Activated CD4-positive, alpha-beta memory T cell treated with anti-CD3 and anti-CD28 coated beads, Interleukin-2, amount 10 ng/mL, durations not matched to agents 7 days and 5 days (primary cell): ENCODE measurements around the gene PPARA. TPM values are rescaled to one million over a fixed set of nuclear protein-coding genes. Genes with fewer than 3 reads are reported as not detected.

ENCODE experiments used
- CTCF ChIA-PET: fragments of 350-600 bp; sonication (Branson Sonifier 250); formaldehyde crosslinking; loops from one replicate; lab custom pipeline; 2021; ENCODE audit warnings: antibody characterized with exemption, inconsistent platforms; lab: Charles Lee
- POLR2A ChIA-PET: fragments of 350-600 bp; sonication (Branson Sonifier 250); formaldehyde crosslinking; loops from one replicate; lab custom pipeline; 2021; ENCODE audit warnings: antibody characterized with exemption; lab: Charles Lee
- DNase-seq: peaks from one replicate; pipeline ENCODE4 v3.0.0-alpha.2; 2020
- H3K27ac Mint-ChIP-seq: one replicate; pipeline ENCODE4 v1.8.0; 2021; ENCODE audit warnings: mild to moderate bottlenecking, mixed read lengths
- H3K27me3 Mint-ChIP-seq: one replicate; pipeline ENCODE4 v1.8.0; 2021; ENCODE audit warnings: mixed read lengths
- H3K36me3 Mint-ChIP-seq: one replicate; pipeline ENCODE4 v1.8.0; 2021; ENCODE audit warnings: low read depth, mixed read lengths
- H3K4me1 Mint-ChIP-seq: one replicate; pipeline ENCODE4 v1.8.0; 2021; ENCODE audit warnings: mixed read lengths
- H3K4me3 Mint-ChIP-seq: one replicate; pipeline ENCODE4 v1.8.0; 2021; ENCODE audit warnings: mild to moderate bottlenecking, mixed read lengths
- H3K9me3 Mint-ChIP-seq: one replicate; pipeline ENCODE4 v1.8.0; 2021; ENCODE audit warnings: mixed read lengths
- total RNA-seq, 2 experiments: library from RNA; stranded (reverse); gene quantifications; one replicate each; pipeline ENCODE4 v1.2.3, GENCODE V29; 2021

Gene PPARA
- total RNA-seq, 2 experiments from 2014 or later: 12.9 to 13.4 TPM

- Mint-ChIP-seq H3K36me3 (peaks cover 5% of the 10 kb centered on the region), H3K4me1 (no peaks in the 10 kb centered on the region), H3K4me3 (no peak overlapping the region), H3K27ac (no peak overlapping the region), H3K27me3 (no peaks in the 10 kb centered on the region), H3K9me3 (peaks cover 1% of the 10 kb centered on the region)
- CTCF ChIA-PET: no interaction called here
- POLR2A ChIA-PET: no interaction called here
- DNase-seq: no peak
Measured at GRCh38 chr22:46203601-46203980, 53.3 kb downstream of the PPARA start.

GRCh38 chr22:46209262-46209661, 58.9 kb downstream of the PPARA start:
- H3K36me3 Mint-ChIP-seq: peaks cover 53% of the 10 kb centered on the region
- peaks cover 7% of the 10 kb centered on the region for H3K4me1 Mint-ChIP-seq
- CTCF ChIA-PET: no interaction called here
- POLR2A ChIA-PET: no interaction called here
- no peaks in the 10 kb centered on the region for H3K27me3 Mint-ChIP-seq
- peaks cover 30% of the 10 kb centered on the region for H3K9me3 Mint-ChIP-seq
- H3K27ac Mint-ChIP-seq: no peak overlapping the region
- no peak for DNase-seq
- no peak overlapping the region for H3K4me3 Mint-ChIP-seq

DNA sequence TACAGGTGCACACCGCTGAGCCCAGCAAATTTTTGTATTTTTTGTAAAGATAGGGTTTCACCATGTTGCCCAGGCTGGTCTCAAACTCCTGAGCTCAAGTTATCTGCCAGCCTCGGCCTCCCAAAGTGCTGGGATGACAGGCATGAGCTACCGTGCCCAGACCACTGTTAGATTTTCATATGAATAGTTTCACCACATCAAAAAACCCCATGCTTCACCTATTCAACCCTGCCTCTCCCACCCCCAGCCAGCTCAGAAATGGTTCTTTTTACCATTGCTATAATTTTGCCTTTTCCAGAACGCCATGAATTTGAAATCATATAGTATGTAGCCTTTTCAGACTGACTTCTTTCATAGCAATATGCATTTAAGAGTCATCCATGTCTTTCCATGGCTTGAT, 61.9 kb downstream of the PPARA start:
- H3K4me3 Mint-ChIP-seq: no peak overlapping the region
- DNase-seq: no peak
- peaks cover 58% of the 10 kb centered on the region for H3K36me3 Mint-ChIP-seq
- POLR2A ChIA-PET: no interaction called here
- CTCF ChIA-PET: interaction anchor here (0.6 kb wide), 1 partner anchor 25 kb away, joined by 3 read pairs; no protein-coding TSS in a partner anchor
- peaks cover 7% of the 10 kb centered on the region for H3K4me1 Mint-ChIP-seq
- no peaks in the 10 kb centered on the region for H3K27me3 Mint-ChIP-seq
- H3K27ac Mint-ChIP-seq: no peak overlapping the region
- peaks cover 30% of the 10 kb centered on the region for H3K9me3 Mint-ChIP-seq

GRCh38 chr22:46213052-46213451, 62.7 kb downstream of the PPARA start:
- H3K4me3 Mint-ChIP-seq: no peak overlapping the region
- peaks cover 30% of the 10 kb centered on the region for H3K9me3 Mint-ChIP-seq
- CTCF ChIA-PET: interaction anchor here (0.6 to 0.7 kb wide), 2 partner anchors 28 to 51 kb away, joined by 3 read pairs; no protein-coding TSS in a partner anchor
- no peak overlapping the region for H3K27ac Mint-ChIP-seq
- POLR2A ChIA-PET: no interaction called here
- H3K36me3 Mint-ChIP-seq: peaks cover 59% of the 10 kb centered on the region
- H3K27me3 Mint-ChIP-seq: no peaks in the 10 kb centered on the region
- H3K4me1 Mint-ChIP-seq: peaks cover 7% of the 10 kb centered on the region
- DNase-seq: no peak

DNA sequence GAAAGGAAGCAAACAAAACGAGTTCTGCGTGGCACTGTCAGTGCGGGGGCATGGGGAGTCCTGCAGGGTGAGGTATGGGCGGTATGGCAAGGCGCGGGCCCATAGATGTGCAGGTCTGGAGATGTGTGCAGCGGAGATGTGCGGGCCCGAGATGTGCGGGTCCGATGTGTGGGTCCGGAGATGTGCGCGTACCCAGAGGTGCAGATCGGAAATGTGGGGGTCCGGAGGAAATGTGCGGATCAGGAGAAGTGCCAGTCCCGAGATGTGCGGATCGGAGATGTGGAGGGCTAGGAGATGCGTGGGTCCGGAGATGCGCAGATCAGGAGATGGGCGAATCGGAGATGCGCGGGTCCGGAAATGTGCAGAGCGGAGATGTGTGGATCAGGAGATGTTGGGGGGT, 63.8 kb downstream of the PPARA start:
- no peak overlapping the region for H3K4me3 Mint-ChIP-seq
- ChIA-PET CTCF (no interaction called here), POLR2A (no interaction called here)
- H3K27ac Mint-ChIP-seq: no peak overlapping the region
- DNase-seq: no peak
- peaks cover 57% of the 10 kb centered on the region for H3K36me3 Mint-ChIP-seq
- no peaks in the 10 kb centered on the region for H3K27me3 Mint-ChIP-seq
- peaks cover 7% of the 10 kb centered on the region for H3K4me1 Mint-ChIP-seq
- peaks cover 23% of the 10 kb centered on the region for H3K9me3 Mint-ChIP-seq

DNA sequence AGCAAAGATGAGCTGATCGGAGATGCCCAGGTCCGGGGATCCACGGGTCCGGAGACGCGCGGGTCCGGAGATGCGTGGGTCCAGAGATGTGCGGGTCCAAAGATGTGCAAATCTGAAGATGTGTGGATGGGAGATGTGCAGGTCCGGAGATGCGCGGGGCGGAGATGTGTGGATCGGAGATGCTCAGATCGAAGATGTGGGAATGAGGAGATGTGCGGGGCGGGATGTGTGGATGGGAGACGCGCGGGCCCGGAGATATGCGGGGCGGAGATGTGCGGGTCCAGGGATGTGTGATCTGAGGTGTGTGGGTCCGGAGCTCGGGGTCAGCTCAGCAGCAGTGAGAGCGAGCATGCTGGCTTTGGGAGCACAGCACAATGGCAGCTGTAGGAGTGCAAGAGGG, 64.3 kb downstream of the PPARA start:
- Mint-ChIP-seq H3K27me3 (no peaks in the 10 kb centered on the region), H3K4me1 (peaks cover 11% of the 10 kb centered on the region), H3K27ac (no peak overlapping the region), H3K36me3 (peaks cover 57% of the 10 kb centered on the region), H3K9me3 (peaks cover 18% of the 10 kb centered on the region), H3K4me3 (no peak overlapping the region)
- no peak for DNase-seq
- CTCF ChIA-PET: no interaction called here
- POLR2A ChIA-PET: no interaction called here

GRCh38 chr22:46219636-46220035, 69.3 kb downstream of the PPARA start:
- peaks cover 17% of the 10 kb centered on the region for H3K4me1 Mint-ChIP-seq
- no peak overlapping the region for H3K27ac Mint-ChIP-seq
- H3K36me3 Mint-ChIP-seq: peaks cover 35% of the 10 kb centered on the region
- no peaks in the 10 kb centered on the region for H3K27me3 Mint-ChIP-seq
- H3K9me3 Mint-ChIP-seq: no peaks in the 10 kb centered on the region
- no peak for DNase-seq
- POLR2A ChIA-PET: no interaction called here
- H3K4me3 Mint-ChIP-seq: no peak overlapping the region
- CTCF ChIA-PET: no interaction called here

- POLR2A ChIA-PET: interaction anchor here (0.7 kb wide), 1 partner anchor 163 kb away, joined by 3 read pairs; no protein-coding TSS in a partner anchor
- no peak overlapping the region for H3K4me3 Mint-ChIP-seq
- no peak for DNase-seq
- no peaks in the 10 kb centered on the region for H3K9me3 Mint-ChIP-seq
- no peak overlapping the region for H3K27ac Mint-ChIP-seq
- CTCF ChIA-PET: interaction anchor here (0.6 kb wide), 1 partner anchor 588 kb away, joined by 3 read pairs; no protein-coding TSS in a partner anchor
- H3K27me3 Mint-ChIP-seq: no peaks in the 10 kb centered on the region
- peaks cover 32% of the 10 kb centered on the region for H3K36me3 Mint-ChIP-seq
- H3K4me1 Mint-ChIP-seq: peaks cover 17% of the 10 kb centered on the region
Measured at GRCh38 chr22:46220921-46221320, 70.6 kb downstream of the PPARA start.

- no peak overlapping the region for H3K27ac Mint-ChIP-seq
- no peak for DNase-seq
- no peak overlapping the region for H3K4me3 Mint-ChIP-seq
- POLR2A ChIA-PET: no interaction called here
- no peaks in the 10 kb centered on the region for H3K9me3 Mint-ChIP-seq
- CTCF ChIA-PET: no interaction called here
- peaks cover 15% of the 10 kb centered on the region for H3K4me1 Mint-ChIP-seq
- no peaks in the 10 kb centered on the region for H3K27me3 Mint-ChIP-seq
- H3K36me3 Mint-ChIP-seq: peaks cover 25% of the 10 kb centered on the region
Measured at GRCh38 chr22:46224044-46224897, 73.9 kb downstream of the PPARA start.

GRCh38 chr22:46224898-46225290, 74.6 kb downstream of the PPARA start:
- Mint-ChIP-seq H3K36me3 (peaks cover 19% of the 10 kb centered on the region), H3K4me1 (peaks cover 9% of the 10 kb centered on the region)

GRCh38 chr22:46225631-46226030, 75.3 kb downstream of the PPARA start:
- ChIA-PET CTCF (no interaction called here), POLR2A (no interaction called here)
- Mint-ChIP-seq H3K9me3 (no peaks in the 10 kb centered on the region), H3K4me1 (peaks cover 6% of the 10 kb centered on the region), H3K4me3 (no peak overlapping the region), H3K27ac (no peak overlapping the region), H3K27me3 (no peaks in the 10 kb centered on the region), H3K36me3 (peaks cover 15% of the 10 kb centered on the region)
- DNase-seq: no peak

More at GRCh38 chr22:46224898-46225290, 74.6 kb downstream of the PPARA start:
- no peak for DNase-seq
- POLR2A ChIA-PET: no interaction called here
- no peaks in the 10 kb centered on the region for H3K9me3 Mint-ChIP-seq
- no peak overlapping the region for H3K4me3 Mint-ChIP-seq
- no peak overlapping the region for H3K27ac Mint-ChIP-seq
- H3K27me3 Mint-ChIP-seq: no peaks in the 10 kb centered on the region
- CTCF ChIA-PET: no interaction called here

DNA sequence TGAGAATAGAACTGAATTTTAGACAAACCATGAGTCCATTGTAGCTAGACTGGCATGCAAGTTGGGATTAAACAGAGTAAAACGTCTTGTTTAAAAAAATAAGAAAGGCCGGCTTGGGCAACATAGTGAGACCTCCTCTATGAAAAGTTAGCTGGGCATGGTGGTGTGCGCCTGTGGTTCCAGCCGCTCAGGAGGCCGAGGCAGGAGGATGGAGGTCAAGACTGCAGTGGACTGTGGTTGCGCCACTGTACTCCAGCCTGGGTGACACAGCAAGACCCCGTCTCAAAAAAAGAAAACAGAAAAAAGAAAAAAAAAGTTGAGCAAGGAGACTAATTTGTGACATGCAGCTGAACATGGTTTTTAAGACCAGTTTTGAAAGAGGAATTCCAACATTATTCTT, 76.3 kb downstream of the PPARA start:
- H3K27me3 Mint-ChIP-seq: no peaks in the 10 kb centered on the region
- H3K27ac Mint-ChIP-seq: no peak overlapping the region
- H3K9me3 Mint-ChIP-seq: no peaks in the 10 kb centered on the region
- no peak overlapping the region for H3K4me3 Mint-ChIP-seq
- peaks cover 7% of the 10 kb centered on the region for H3K36me3 Mint-ChIP-seq
- no peaks in the 10 kb centered on the region for H3K4me1 Mint-ChIP-seq
- DNase-seq: no peak
- CTCF ChIA-PET: interaction anchor here (0.9 kb wide), 1 partner anchor 85 kb away, joined by 3 read pairs; no protein-coding TSS in a partner anchor
- POLR2A ChIA-PET: interaction anchor here (1.5 kb wide), 1 partner anchor 18 kb away, joined by 4 read pairs; no protein-coding TSS in a partner anchor

GRCh38 chr22:46229701-46230100, 79.4 kb downstream of the PPARA start:
- H3K9me3 Mint-ChIP-seq: no peaks in the 10 kb centered on the region
- peaks cover 4% of the 10 kb centered on the region for H3K36me3 Mint-ChIP-seq
- H3K4me1 Mint-ChIP-seq: no peaks in the 10 kb centered on the region
- H3K27ac Mint-ChIP-seq: no peak overlapping the region
- CTCF ChIA-PET: no interaction called here
- POLR2A ChIA-PET: no interaction called here
- no peak for DNase-seq
- no peak overlapping the region for H3K4me3 Mint-ChIP-seq
- H3K27me3 Mint-ChIP-seq: no peaks in the 10 kb centered on the region
